Adrenal gland (tissue), 5 donors: ENCODE data around the gene PRLR.

Experiments used
- POLR2A ChIP-seq, 2 donors: fragments of 450-650 bp; IDR thresholded peaks; one replicate each; pipeline ENCODE4 v1.6.1; 2017; ENCODE audit warnings: antibody characterized with exemption in 2 of 2, mild to moderate bottlenecking in 2 of 2, moderate library complexity in 1 of 2
- TF ChIP-seq, protein P1 (sequence below), 6 experiments: fragments of 450-650 bp in 4 of 6; fragments of 200-600 bp in 2 of 6; sonication (generic) in 1 of 6; IDR thresholded peaks; 1 replicate in 5 of 6; 2 replicates in 1 of 6; pipeline versions ENCODE4 v1.5.1 to v1.8.0; 2016 to 2021; ENCODE audit warnings: antibody characterized with exemption in 6 of 6, mild to moderate bottlenecking in 2 of 6, moderate library complexity in 1 of 6
- donor health status: DM: no; HTN: no; CAD: no.

DNA sequence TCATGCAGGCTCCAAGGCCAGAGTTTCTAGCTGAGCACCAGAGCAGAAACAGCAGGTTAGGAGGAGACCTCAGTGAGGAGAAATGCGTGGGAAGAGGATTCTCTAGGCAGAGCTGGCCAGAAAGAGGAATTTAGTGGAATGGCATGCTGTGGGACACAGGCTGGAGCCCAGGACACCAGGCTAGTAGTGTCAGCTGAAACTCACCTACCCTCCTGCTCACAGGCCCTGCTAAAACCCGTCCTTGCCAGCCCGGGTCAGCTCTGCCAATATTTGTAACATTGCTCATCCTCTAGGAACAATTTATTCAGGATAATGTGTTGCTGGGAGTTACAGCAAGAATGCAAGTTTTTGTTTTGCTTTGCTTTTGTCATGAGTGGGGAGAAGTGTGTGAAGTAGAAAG is 142.3 kb downstream of the PRLR start:
- TF ChIP-seq, protein P1, sequence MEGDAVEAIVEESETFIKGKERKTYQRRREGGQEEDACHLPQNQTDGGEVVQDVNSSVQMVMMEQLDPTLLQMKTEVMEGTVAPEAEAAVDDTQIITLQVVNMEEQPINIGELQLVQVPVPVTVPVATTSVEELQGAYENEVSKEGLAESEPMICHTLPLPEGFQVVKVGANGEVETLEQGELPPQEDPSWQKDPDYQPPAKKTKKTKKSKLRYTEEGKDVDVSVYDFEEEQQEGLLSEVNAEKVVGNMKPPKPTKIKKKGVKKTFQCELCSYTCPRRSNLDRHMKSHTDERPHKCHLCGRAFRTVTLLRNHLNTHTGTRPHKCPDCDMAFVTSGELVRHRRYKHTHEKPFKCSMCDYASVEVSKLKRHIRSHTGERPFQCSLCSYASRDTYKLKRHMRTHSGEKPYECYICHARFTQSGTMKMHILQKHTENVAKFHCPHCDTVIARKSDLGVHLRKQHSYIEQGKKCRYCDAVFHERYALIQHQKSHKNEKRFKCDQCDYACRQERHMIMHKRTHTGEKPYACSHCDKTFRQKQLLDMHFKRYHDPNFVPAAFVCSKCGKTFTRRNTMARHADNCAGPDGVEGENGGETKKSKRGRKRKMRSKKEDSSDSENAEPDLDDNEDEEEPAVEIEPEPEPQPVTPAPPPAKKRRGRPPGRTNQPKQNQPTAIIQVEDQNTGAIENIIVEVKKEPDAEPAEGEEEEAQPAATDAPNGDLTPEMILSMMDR (IDR thresholded peaks at IDR 0.05), result no peak
- no peak for TF ChIP-seq POLR2A (IDR thresholded peaks at IDR 0.05)
